Right hindlimb (tissue), 1 donor: ENCODE measurements around the gene SLC11A1.

Experiments used
- DNase-seq: peaks from one replicate; pipeline ENCODE4 v3.0.0-alpha.2; 2018

Gene SLC11A1

DNA sequence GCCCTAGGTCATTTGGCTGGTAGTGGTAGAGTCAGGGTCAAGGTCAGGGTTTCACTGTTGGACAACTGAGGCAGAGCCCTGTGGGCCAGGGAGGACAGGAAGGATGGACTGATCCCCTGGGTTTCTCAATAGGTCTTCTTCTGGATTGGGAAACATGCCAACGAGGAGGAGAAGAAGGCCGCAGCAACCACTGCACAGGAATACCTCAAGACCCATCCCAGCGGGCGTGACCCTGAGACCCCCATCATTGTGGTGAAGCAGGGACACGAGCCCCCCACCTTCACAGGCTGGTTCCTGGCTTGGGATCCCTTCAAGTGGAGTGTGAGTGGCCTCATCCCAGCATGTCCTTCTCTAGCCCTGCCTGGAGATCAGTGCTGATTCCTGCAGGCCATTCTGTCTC lies 54.9 kb downstream of the SLC11A1 start:
- no peak for DNase-seq

DNA sequence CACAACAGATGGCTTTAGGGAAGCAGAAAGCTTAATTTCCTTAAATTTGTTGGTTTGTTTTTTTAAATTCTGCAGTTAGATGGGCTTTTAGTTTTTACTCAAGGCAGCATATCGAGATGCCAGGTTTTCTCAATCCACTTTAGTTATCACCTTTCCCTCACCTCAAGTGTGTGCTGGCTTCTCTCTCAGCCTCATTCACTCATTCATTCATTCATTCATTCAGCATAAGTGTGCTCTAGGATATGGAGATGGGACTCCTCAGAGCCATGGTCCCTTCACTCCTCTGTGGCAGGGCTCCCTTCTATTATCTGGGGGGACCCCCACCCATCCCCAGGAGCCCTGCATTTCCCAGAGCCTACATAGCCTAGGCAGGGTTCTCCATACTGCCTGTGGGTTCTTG lies 55.9 kb downstream of the SLC11A1 start:
- DNase-seq: no peak

DNA sequence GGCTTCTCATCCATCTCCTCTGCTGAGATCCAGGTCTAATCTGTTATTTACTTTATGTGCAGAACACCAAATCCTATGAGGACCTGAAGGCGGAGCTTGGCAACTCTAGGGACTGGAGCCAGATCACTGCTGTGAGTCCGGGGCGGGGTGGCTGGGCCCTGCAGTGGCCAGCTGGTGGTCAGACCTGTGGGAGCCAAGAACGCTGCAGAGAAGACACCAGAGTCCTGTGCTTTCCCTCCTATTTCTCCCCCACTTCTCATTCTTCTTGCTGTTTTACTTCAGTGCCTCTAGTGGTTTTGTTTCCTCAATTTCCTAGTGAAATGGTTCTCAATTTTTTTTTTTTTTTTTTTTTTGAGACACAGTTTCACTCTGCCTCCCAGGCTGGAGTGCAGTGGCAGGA lies 56.5 kb downstream of the SLC11A1 start:
- no peak for DNase-seq

DNA sequence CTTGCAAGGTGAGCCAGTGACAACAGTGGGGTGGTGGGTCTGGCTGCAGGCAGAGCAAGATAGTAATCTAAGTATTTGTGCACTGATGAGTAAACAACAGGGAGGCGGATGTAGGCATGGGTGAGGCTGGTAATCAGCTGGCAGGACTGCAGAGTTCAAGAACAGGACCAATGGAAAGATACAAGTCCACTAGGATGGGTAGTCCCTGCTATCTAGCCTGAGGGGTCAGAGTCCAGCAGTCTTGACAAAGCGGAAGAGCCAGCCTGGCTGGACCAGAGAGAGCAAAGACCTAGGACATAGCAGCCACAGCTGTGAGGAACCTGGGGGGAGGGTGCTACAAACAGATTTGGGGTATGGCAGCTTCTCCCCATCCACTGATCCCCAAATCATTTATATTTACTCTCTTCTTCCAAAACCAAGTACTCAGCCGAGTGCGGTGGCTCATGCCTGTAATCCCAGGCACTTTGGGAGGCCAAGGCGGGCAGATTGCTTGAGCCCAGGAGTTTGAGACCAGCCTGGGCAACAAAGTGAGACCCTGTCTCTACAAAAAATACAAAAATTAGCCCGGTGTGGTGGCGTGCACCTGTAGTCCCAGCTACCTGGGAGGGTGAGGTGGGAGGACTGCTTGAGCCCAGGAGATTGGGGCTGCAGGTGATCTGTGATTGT lies 62.8 kb downstream of the SLC11A1 start:
- no peak for DNase-seq

DNA sequence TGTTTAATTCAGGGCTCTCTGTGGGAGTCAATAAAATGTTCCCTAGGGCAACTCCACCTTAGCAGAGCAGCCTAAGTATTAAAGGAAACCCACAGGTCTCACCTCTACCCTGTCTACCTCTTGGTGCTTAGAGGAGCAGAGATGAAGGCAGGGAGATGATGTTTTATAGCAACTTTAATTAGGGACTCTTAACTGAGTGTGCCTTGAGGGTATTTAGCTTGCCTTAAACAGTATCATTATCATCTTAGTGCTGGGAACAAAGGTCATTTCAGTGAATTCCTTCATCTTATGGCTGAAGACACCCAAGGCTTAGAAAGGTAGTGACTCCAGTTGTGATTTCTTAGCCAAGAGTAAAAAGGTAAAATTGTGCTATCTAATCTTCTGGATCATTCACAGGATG lies 63.5 kb downstream of the SLC11A1 start:
- no peak for DNase-seq
